Prostate gland (tissue), 2 donors: ENCODE measurements around the gene SMYD3.

ENCODE experiments used
- CTCF ChIP-seq, 4 experiments: fragments of 200-600 bp in 2 of 4; fragments of 450-650 bp in 2 of 4; sonication (generic) in 2 of 4; IDR thresholded peaks; 1 replicate in 3 of 4; 2 replicates in 1 of 4; pipeline ENCODE4 v1.5.1; 2016 to 2019; ENCODE audit warnings: antibody characterized with exemption in 4 of 4, mild to moderate bottlenecking in 2 of 4, moderate library complexity in 2 of 4
- POLR2A ChIP-seq: fragments of 450-650 bp; IDR thresholded peaks from one replicate; pipeline ENCODE4 v1.6.1; 2016; ENCODE audit warnings: antibody characterized with exemption, mild to moderate bottlenecking
- POLR2AphosphoS5 ChIP-seq: sonication (generic); formaldehyde crosslinking; IDR thresholded peaks from one replicate; pipeline ENCODE4 v1.6.1; 2017; ENCODE audit warnings: antibody characterized with exemption

GRCh38 chr1:245807306-245807705, 699.8 kb downstream of the SMYD3 start:
- TF ChIP-seq CTCF (IDR thresholded peaks at IDR 0.05) (no peak), POLR2AphosphoS5 (no peak), POLR2A (no peak)
